Activated CD8-positive, alpha-beta memory T cell treated with anti-CD3 and anti-CD28 coated beads for 36 hours (primary cell): ENCODE results near the gene PDZD2. TPM values are rescaled to one million over a fixed set of nuclear protein-coding genes. Genes with fewer than 3 reads are reported as not detected.

ENCODE experiments used
- CTCF ChIA-PET: fragments of 350-600 bp; sonication (Branson Sonifier 250); formaldehyde crosslinking; loops from one replicate; lab custom pipeline; 2021; ENCODE audit warnings: antibody characterized with exemption; lab: Charles Lee
- POLR2A ChIA-PET: fragments of 350-600 bp; sonication (Branson Sonifier 250); formaldehyde crosslinking; loops from one replicate; lab custom pipeline; 2021; ENCODE audit warnings: antibody characterized with exemption; lab: Charles Lee
- total RNA-seq, 2 experiments: library from RNA; stranded (reverse); gene quantifications; one replicate each; pipeline ENCODE4 v1.2.3, GENCODE V29; 2021

PDZD2 gene
- total RNA-seq, 2 experiments from 2014 or later, result 0.63 TPM; not detected in 1

DNA sequence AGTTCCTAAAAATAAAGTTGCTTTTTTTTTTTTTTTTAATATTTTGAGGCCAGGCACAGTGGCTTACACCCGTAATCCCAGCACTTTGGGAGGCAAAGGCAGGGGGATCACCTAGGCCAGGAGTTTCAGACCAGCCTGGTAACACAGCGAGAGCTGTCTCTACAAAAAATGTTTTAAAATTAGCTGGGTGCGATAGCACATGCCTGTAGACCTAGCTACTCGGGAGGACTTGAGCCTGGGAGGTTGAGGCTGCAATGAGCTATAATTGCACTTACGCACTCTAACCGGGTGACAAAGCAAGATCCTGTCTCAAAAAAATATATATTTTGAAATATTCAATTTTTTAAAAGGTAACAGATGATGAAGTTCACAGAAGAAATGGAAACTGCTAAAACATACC lies 512.3 kb downstream of the PDZD2 start:
- POLR2A ChIA-PET, result no interaction called here
- CTCF ChIA-PET, result interaction anchor here (0.7 to 1.2 kb wide), 3 partner anchors 11 to 179 kb away, joined by 3 to 5 read pairs (median 3); no protein-coding TSS in a partner anchor

DNA sequence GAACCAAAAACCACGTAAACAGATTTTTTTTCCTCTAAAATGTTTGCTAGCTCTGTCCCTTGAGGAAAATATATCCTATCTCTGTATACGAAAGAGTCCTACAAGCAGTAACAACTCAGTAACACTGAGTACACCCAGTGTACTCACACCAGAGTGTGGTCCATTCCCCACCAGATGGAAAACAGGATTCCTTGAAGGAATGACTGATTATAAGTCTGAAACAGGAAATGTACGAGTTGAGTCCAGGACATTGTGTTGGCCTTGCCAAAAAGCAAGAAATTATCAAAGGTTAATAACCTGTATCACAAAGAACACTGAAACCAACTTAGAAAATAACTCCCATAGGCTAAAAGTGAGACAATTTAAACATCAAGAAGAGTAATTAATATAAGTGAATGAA lies 514.8 kb downstream of the PDZD2 start:
- POLR2A ChIA-PET, result no interaction called here
- CTCF ChIA-PET, result no interaction called here

DNA sequence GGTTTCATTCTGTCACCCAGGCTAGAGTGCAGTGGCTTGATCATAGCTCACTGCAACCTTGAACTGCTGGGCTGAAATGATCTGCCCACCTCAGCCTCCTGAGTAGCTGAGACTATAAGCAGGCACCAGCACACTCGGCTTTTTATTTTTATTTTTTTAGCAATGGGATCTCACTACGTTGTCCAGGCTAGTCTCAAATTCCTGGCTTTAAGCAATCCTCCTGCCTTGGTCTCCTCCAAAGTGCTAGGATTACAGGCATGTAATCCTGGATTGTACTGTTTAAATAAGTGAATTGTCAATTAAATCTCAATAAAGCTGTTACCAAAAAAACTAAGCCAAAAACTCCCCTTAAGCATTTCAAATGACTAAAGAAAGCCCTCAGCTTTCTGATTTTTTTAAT lies 516.3 kb downstream of the PDZD2 start:
- ChIA-PET CTCF (interaction anchor here (0.6 to 0.7 kb wide), 2 partner anchors 39 to 174 kb away, joined by 3 to 4 read pairs; no protein-coding TSS in a partner anchor), POLR2A (interaction anchor here (0.6 to 0.7 kb wide), 2 partner anchors 9 to 70 kb away, joined by 3 to 10 read pairs; no protein-coding TSS in a partner anchor)

GRCh38 chr5:32156635-32157034 lies 517.7 kb downstream of the PDZD2 start:
- ChIA-PET POLR2A (no interaction called here), CTCF (no interaction called here)

DNA sequence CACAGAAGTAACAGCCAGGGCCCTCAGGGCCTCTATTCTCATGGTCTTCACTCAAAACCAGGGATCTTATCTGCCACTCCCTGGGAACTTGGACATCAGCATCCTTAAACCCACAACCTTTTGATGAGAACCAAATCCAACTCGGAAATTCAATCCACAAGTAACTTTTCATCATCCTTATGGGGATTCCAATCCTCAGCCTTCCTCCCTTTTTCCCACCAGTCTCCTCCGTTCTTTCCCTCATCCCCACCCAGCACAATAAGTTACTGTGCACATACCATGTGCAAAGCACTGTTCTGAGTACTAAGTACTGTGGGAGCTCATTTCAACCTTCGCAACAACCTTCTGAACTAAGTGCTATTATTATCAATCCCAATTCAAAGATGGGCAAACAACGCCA lies 518.1 kb downstream of the PDZD2 start:
- ChIA-PET CTCF (no interaction called here), POLR2A (no interaction called here)

DNA sequence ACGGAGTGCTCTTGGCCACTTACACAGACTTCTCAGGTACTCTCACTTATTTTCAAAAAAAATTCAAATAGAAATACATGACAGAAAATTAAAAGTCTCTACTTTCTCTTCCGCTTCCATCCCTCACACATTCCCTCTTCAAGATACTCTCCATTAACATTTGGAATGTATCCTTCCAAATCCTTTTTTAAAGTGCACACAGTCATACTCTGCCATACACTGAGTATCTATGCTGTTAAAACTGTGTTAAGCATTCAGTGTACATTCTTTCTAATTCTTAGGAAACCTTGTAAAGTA lies 519.7 kb downstream of the PDZD2 start:
- CTCF ChIA-PET, result no interaction called here
- POLR2A ChIA-PET, result interaction anchor here (0.6 kb wide), 1 partner anchor 17 kb away, joined by 5 read pairs; no protein-coding TSS in a partner anchor

DNA sequence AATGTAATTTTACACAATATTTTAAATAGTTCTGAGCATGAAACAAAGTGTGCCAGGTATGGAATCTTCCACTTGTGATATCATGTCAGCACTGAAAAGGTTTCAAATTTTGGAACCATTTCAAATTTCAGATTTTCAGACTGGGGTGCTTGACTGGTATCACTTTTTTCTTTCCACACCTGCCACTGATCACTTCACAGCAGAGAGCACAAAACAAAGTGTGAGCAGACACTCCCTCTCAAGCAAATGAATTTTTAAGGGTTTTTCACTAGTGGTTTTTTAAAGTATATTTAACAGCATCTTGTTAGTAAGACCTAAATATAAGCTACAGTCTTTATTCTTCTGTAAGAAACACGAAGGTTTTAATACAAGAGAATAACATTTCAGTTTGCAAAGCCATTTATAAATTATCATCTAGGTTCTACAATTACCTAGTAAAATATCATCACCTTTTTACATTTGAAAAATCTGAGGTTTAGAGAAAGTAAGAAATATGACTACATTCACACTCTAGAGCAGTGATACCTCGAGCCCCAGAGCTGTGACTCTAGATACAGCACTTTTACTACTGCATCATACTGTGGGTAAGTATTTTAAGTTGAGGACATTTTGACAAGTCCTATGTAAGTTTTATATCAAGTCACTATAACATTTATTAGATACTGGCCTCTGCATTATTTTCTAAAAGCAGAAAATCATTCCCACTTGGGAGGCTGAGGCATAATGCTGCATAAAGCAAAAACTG lies 520.6 kb downstream of the PDZD2 start:
- CTCF ChIA-PET, result no interaction called here
- POLR2A ChIA-PET, result interaction anchor here (0.6 kb wide), 1 partner anchor 289 kb away, joined by 3 read pairs; no protein-coding TSS in a partner anchor

DNA sequence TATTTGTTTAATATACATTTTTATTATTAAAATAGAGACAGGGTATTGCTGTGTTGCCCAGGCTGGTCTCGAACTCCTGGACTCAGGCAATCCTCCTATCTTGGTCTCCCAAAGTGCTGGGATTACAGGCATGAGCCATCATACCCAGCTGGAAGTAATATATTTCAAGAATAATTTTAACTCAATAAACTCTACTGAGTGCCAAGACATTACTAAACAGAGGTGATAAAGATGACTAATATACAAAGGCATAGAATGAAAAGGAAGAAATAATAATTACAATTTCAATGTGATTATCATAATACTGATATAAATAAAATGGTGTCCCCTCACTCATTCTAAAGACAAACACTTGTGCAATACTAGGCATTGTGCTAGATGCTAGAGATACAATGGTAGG lies 521.3 kb downstream of the PDZD2 start:
- ChIA-PET CTCF (interaction anchor here (0.7 kb wide), 1 partner anchor 29 kb away, joined by 3 read pairs; no protein-coding TSS in a partner anchor), POLR2A (no interaction called here)

Other genes starting within 250 kb of the PDZD2 start
- gene DROSHA, start 107.0 kb upstream of the PDZD2 start, total RNA-seq, result 10 to 100 TPM; 73.9 to 77.9 TPM
- gene C5orf22, start 106.8 kb upstream of the PDZD2 start, total RNA-seq, result 10 to 100 TPM; 28.0 to 28.6 TPM